ENCODE results near the gene IRAK3. TPM values are rescaled to one million over a fixed set of nuclear protein-coding genes. Genes with fewer than 3 reads are reported as not detected.

IRAK3 gene
- total RNA-seq, 1 donor from 2014 or later = 0.81 TPM

- no peak for DNase-seq (ENCODE audit: low read depth)
- TF ChIP-seq, protein P1, sequence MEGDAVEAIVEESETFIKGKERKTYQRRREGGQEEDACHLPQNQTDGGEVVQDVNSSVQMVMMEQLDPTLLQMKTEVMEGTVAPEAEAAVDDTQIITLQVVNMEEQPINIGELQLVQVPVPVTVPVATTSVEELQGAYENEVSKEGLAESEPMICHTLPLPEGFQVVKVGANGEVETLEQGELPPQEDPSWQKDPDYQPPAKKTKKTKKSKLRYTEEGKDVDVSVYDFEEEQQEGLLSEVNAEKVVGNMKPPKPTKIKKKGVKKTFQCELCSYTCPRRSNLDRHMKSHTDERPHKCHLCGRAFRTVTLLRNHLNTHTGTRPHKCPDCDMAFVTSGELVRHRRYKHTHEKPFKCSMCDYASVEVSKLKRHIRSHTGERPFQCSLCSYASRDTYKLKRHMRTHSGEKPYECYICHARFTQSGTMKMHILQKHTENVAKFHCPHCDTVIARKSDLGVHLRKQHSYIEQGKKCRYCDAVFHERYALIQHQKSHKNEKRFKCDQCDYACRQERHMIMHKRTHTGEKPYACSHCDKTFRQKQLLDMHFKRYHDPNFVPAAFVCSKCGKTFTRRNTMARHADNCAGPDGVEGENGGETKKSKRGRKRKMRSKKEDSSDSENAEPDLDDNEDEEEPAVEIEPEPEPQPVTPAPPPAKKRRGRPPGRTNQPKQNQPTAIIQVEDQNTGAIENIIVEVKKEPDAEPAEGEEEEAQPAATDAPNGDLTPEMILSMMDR (conservative IDR thresholded peaks at IDR 0.05; ENCODE audit: low read depth, low read length) = no peak
- no peak overlapping the region for H3K4me3 ChIP-seq (ENCODE audit: low read depth, low read length)
Measured at GRCh38 chr12:66243911-66244310, 54.9 kb downstream of the IRAK3 start.

DNA sequence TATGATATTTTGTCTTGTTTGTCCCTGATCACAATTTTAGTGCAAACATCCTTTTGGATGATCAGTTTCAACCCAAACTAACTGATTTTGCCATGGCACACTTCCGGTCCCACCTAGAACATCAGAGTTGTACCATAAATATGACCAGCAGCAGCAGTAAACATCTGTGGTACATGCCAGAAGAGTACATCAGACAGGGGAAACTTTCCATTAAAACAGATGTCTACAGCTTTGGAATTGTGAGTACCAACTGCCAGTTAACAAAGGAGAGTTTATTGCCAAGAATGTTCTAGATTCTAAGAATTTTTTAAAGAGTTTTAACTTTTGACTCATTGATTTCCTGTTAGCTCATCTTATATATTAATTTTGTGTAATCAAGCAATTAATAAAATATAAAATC is 55.4 kb downstream of the IRAK3 start:
- no peak for DNase-seq (ENCODE audit: low read depth)
- H3K4me3 ChIP-seq (ENCODE audit: low read depth, low read length) = no peak overlapping the region
- TF ChIP-seq, protein P1 (conservative IDR thresholded peaks at IDR 0.05; ENCODE audit: low read depth, low read length) = no peak

DNA sequence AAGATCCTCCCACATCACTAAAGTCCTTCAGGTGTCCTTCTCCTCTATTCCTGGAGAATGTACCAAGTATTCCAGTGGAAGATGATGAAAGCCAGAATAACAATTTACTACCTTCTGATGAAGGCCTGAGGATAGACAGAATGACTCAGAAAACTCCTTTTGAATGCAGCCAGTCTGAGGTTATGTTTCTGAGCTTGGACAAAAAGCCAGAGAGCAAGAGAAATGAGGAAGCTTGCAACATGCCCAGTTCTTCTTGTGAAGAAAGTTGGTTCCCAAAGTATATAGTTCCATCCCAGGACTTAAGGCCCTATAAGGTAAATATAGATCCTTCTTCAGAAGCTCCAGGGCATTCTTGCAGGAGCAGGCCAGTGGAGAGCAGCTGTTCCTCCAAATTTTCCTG is 58.7 kb downstream of the IRAK3 start:
- TF ChIP-seq, protein P1 (conservative IDR thresholded peaks at IDR 0.05; ENCODE audit: low read depth, low read length) = no peak
- H3K4me3 ChIP-seq (ENCODE audit: low read depth, low read length) = no peak overlapping the region
- no peak for DNase-seq (ENCODE audit: low read depth)

DNA sequence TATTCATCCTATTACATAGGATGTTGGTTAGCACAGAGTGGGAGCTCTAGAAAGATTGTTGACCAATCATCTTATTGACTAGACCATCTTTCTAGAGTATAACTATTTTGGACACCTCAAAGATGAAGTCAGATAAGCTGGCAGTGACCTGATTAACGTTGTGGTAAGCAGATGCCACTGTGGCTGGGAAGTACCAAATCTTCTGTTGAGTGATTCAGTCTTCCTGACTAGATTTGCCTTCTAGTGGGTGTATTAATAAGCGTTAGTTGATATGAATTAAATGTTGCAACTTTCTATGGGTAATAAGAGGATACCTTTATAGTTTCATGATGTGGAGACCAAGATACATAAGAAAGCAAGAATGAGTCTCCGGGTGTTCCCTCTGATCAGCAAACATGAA is 62.0 kb downstream of the IRAK3 start:
- TF ChIP-seq, protein P1 (conservative IDR thresholded peaks at IDR 0.05; ENCODE audit: low read depth, low read length) = no peak

GRCh38 chr12:66252771-66253170 is 63.8 kb downstream of the IRAK3 start:
- H3K4me3 ChIP-seq (ENCODE audit: low read depth, low read length) = no peak overlapping the region
- TF ChIP-seq, protein P1 (conservative IDR thresholded peaks at IDR 0.05; ENCODE audit: low read depth, low read length) = no peak
- DNase-seq (ENCODE audit: low read depth) = no peak

More for the DNA sequence above, 62.0 kb downstream of the IRAK3 start:
- DNase-seq (ENCODE audit: low read depth) = no peak
- H3K4me3 ChIP-seq (ENCODE audit: low read depth, low read length) = no peak overlapping the region

GRCh38 chr12:66255737-66256136 is 66.7 kb downstream of the IRAK3 start:
- DNase-seq (ENCODE audit: low read depth) = no peak
- TF ChIP-seq, protein P1 (conservative IDR thresholded peaks at IDR 0.05; ENCODE audit: low read depth, low read length) = no peak
- no peak overlapping the region for H3K4me3 ChIP-seq (ENCODE audit: low read depth, low read length)

- TF ChIP-seq, protein P1 (conservative IDR thresholded peaks at IDR 0.05; ENCODE audit: low read depth, low read length) = no peak
- H3K4me3 ChIP-seq (ENCODE audit: low read depth, low read length) = no peak overlapping the region
- DNase-seq (ENCODE audit: low read depth) = no peak
Measured at GRCh38 chr12:66258011-66258410, 69.0 kb downstream of the IRAK3 start.
